RWPE1 (cell line): ENCODE measurements around the gene OXTR.

Experiments
- CTCF ChIA-PET: fragments of 350-600 bp; sonication (Branson Sonifier 250); formaldehyde crosslinking; extraction: SDS; loops from one replicate; lab custom pipeline; 2021; lab: Yijun Ruan, JAX
- POLR2A ChIA-PET: fragments of 400-600 bp; formaldehyde crosslinking; extraction: SDS; loops from one replicate; lab custom pipeline; 2020; ENCODE audit warnings: antibody characterized with exemption; ENCODE audit not compliant: low non-redundant PET; lab: Yijun Ruan, JAX
- DNase-seq: peaks from one replicate; pipeline ENCODE4 v3.0.0; 2012; ENCODE audit warnings: low spot score
- H3K27ac ChIP-seq: fragments of 450-650 bp; 2 replicates; pipeline ENCODE4 v1.5.1; 2017
- TF ChIP-seq, protein P1 (sequence below): fragments of 450-650 bp; conservative IDR thresholded peaks from 2 replicates; pipeline ENCODE4 v1.5.1; 2017; ENCODE audit warnings: low read depth, mild to moderate bottlenecking

Gene OXTR

GRCh38 chr3:8775181-8775580 lies 5.8 kb upstream of the OXTR start:
- ChIA-PET CTCF (no interaction called here), POLR2A (no interaction called here)
- H3K27ac ChIP-seq: no peak overlapping the region
- no peak for DNase-seq
- TF ChIP-seq, protein P1, sequence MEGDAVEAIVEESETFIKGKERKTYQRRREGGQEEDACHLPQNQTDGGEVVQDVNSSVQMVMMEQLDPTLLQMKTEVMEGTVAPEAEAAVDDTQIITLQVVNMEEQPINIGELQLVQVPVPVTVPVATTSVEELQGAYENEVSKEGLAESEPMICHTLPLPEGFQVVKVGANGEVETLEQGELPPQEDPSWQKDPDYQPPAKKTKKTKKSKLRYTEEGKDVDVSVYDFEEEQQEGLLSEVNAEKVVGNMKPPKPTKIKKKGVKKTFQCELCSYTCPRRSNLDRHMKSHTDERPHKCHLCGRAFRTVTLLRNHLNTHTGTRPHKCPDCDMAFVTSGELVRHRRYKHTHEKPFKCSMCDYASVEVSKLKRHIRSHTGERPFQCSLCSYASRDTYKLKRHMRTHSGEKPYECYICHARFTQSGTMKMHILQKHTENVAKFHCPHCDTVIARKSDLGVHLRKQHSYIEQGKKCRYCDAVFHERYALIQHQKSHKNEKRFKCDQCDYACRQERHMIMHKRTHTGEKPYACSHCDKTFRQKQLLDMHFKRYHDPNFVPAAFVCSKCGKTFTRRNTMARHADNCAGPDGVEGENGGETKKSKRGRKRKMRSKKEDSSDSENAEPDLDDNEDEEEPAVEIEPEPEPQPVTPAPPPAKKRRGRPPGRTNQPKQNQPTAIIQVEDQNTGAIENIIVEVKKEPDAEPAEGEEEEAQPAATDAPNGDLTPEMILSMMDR: no peak

DNA sequence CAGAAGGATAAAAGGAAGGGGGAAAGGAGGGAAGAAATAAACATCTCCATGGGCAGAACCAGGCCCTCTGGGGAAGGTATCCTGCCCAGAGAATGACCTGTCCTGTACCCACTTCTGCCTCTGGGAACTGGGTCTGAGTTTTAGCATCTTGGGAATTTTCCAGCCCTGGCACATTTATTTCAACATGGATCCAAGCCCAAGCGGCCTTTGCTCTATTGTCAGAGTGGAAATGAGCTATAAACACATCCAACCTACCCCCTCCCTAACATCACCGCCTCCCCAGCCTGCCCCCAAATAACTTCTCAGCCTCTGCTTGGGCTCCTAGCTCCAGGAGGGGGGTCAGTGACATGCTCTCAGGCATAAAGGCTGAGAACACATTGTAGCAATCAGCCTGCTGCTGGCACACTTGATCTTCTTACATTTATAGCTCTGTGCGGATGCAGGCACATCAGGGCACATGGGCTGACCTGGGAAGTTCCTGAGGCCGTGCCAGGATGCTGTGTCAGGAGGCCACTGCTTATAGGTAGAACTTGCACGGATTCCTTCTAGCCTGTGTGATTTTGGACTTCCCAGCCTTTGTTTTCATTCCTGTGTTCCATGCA lies 4.6 kb upstream of the OXTR start:
- TF ChIP-seq, protein P1: no peak
- no peak for DNase-seq
- CTCF ChIA-PET: no interaction called here
- no peak overlapping the region for H3K27ac ChIP-seq
- POLR2A ChIA-PET: no interaction called here

DNA sequence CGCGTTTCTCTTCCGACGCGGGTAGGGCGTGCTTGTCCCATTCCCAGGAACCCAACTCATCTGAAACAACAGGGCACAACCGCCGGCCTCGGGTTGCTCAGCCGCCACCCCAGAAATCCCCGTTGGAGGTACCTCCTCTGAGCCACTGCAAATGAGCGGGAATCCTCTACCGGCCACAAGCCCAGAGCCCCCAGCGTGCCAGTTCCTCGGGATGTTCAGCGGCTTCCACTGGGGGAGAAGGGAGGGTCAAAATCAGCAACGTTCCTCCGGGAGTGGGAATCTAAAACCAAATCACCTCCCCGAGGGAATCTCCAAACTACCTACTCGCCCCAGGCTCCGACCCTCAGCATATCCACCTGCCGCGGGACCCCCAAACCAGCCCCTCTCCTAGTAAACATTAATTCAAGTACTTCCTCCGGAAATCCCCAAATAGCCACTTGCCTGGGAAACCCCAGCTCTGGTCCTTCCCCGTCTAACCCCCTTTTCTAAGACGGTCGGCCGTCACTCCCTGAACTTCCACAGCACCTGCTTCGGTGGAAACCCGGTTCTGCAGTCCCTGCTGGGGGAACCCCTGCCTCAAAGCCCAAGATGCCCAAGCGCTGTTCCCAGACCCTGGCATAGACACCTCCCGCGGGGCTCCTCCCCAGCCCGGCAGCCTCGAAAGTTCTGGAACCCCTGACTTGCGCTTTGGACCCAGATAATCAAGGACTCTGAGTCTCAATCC lies 887 bp downstream of the OXTR start:
- H3K27ac ChIP-seq: no peak overlapping the region
- TF ChIP-seq, protein P1: no peak
- CTCF ChIA-PET: interaction anchor here (0.6 to 2.0 kb wide), 9 partner anchors 9 to 138 kb away, joined by 3 to 10 read pairs (median 3); no protein-coding TSS in a partner anchor
- no peak for DNase-seq
- POLR2A ChIA-PET: no interaction called here

DNA sequence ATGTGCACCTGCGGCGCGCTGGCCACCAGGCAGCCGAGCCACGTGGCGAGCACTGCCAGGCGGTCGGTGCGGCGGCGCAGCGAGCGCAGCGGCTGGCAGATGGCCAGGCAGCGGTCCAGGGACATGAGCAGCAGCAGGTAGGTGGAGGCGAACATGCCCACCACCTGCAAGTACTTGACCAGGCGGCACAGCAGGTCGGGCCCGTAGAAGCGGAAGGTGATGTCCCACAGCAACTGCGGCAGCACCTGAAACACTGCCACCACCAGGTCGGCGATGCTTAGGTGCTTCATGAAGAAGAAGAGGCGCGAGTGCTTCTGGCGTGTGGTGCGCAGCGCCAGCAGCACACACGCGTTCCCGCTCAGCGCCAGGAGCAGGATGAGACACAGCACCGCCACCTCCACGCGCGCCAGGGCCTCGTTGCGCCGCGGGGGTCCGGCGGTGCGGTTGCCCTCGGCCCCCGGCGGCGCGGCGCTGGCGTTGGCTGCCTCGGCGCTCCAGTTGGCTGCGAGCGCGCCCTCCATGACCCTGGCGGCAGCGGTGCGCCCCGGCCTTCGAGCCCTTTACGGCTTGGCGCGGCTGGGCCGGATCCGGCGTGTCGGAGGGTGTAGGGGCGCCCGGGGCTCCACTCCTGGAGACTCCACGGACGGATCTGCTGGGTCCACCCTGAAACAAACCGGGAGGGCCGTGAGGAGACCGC lies 1.6 kb downstream of the OXTR start:
- ChIA-PET POLR2A (no interaction called here), CTCF (interaction anchor here (0.9 to 1.0 kb wide), 2 partner anchors 29 to 138 kb away, joined by 3 read pairs; no protein-coding TSS in a partner anchor)
- no peak overlapping the region for H3K27ac ChIP-seq
- TF ChIP-seq, protein P1: peak; percentile 19
- DNase-seq: peak; percentile 32

- ChIA-PET POLR2A (no interaction called here), CTCF (interaction anchor here (0.6 kb wide), 1 partner anchor 156 kb away, joined by 3 read pairs; no protein-coding TSS in a partner anchor)
- TF ChIP-seq, protein P1: no peak
- no peak for DNase-seq
- H3K27ac ChIP-seq: no peak overlapping the region
Observed at GRCh38 chr3:8767256-8767666, 2.2 kb downstream of the OXTR start.

- no peak for DNase-seq
- H3K27ac ChIP-seq: no peak overlapping the region
- ChIA-PET CTCF (interaction anchor here (0.6 kb wide), 1 partner anchor 38 kb away, joined by 3 read pairs; no protein-coding TSS in a partner anchor), POLR2A (no interaction called here)
- TF ChIP-seq, protein P1: no peak
Observed at GRCh38 chr3:8766148-8766547, 3.3 kb downstream of the OXTR start.
